IPS-18c (cell line): Measurements from ENCODE around the gene CEMP1.

Experiments
- H3K4me3 ChIP-seq: 2 replicates; pipeline ENCODE4 v1.7.0; 2013; ENCODE audit warnings: low read depth, mild to moderate bottlenecking, low read length, moderate library complexity; ENCODE audit not compliant: insufficient read depth
- H3K9me3 ChIP-seq: one replicate; pipeline ENCODE4 v1.6.1; 2013; ENCODE audit warnings: mild to moderate bottlenecking, low read length, moderate library complexity; ENCODE audit not compliant: control insufficient read depth, insufficient read depth

CEMP1 gene

GRCh38 chr16:2482708-2483534 is 48.3 kb downstream of the CEMP1 start:
- no peak overlapping the region for H3K4me3 ChIP-seq
- H3K9me3 ChIP-seq: no peaks in the 10 kb centered on the region

- Histone ChIP-seq H3K4me3 (no peak overlapping the region), H3K9me3 (no peaks in the 10 kb centered on the region)
Observed at GRCh38 chr16:2482249-2482648, 49.0 kb downstream of the CEMP1 start.

DNA sequence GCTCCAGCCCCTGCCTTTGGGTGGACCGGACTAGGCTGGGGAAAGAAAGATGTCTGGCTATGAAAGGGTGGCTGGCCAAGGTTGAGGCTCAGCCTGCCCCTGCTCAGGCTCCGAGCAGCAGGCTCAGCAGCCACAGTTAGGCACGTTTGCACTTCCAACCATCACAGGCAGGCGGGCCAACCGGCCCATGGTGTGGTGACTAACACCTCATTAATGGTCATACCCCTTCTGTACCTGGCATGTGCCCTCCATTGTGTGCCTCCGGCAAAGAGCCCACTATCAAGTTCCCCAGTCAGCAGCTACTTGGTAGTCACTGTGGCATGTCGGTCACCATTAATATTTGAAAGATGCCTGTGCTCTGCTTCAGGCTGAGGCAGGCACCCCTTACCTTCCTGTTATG is 49.5 kb downstream of the CEMP1 start:
- Histone ChIP-seq H3K9me3 (no peaks in the 10 kb centered on the region), H3K4me3 (no peak overlapping the region)

DNA sequence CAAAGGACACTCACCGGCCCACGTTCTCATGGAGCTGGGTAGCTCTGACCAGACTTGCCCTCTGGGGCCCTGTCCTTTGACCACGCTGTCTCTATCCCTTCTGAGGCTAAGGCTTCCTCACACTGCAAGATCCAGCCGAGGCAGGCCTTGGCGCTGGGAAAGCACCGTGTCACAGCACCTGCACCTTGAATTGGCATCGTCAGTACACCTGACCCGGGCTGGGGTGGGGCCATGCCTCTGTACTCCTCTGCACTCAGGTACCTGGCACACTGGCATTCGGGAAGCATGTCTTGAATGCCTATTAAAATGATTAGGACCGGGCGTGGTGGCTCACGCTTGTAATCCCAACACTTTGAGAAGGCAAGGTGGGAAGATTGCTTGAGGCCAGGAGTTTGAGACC is 50.3 kb downstream of the CEMP1 start:
- Histone ChIP-seq H3K9me3 (no peaks in the 10 kb centered on the region), H3K4me3 (no peak overlapping the region)
